HCT116 (cell line): Measurements from ENCODE around the gene CC2D2B. TPM values are rescaled to one million over a fixed set of nuclear protein-coding genes. Genes with fewer than 3 reads are reported as not detected.
A peak's percentile ranks its signal among the peaks of the same experiment; 100 is the strongest.

Experiments used
- ATAC-seq: fragments of 200-7000 bp; cut with Tn5 transposase; 2 replicates; pipeline ENCODE4 v1.9.1; 2020; ENCODE audit warnings: mild to moderate bottlenecking, moderate library complexity
- BruUV-seq: library from RNA; stranded (reverse); fragments of 400-500 nt; replicated peaks from 2 replicates; lab custom pipeline; 2021; lab: Mats Ljungman, UMichigan
- CTCF ChIA-PET: fragments of 300-600 bp; sonication (Branson Sonifier 250); formaldehyde crosslinking; loops from one replicate; lab custom pipeline; 2021; ENCODE audit warnings: antibody characterized with exemption; lab: Charles Lee
- POLR2A ChIA-PET: fragments of 300-600, 350-600 bp; sonication (Branson Sonifier 250); formaldehyde crosslinking; loops from one replicate; lab custom pipeline; 2021; ENCODE audit warnings: antibody characterized with exemption; lab: Charles Lee
- RAD21 ChIA-PET, 2 experiments: fragments of 300-600 bp; sonication (Branson Sonifier 250); formaldehyde crosslinking; loops; one replicate each; lab custom pipeline; 2023; ENCODE audit warnings: low total read pairs in 2 of 2; ENCODE audit not compliant: uncharacterized antibody in 2 of 2, unreplicated experiment in 2 of 2, low non-redundant PET in 1 of 2; lab: Charles Lee
- DNase-seq: peaks from one replicate; pipeline ENCODE4 v3.0.0-alpha.2; 2010; ENCODE audit warnings: low read depth, low spot score
- H2AFZ ChIP-seq: fragments of 200-600 bp; shearing (Covaris generic), sonication (generic); 2 replicates; pipeline ENCODE4 v1.6.1; 2017; ENCODE audit warnings: low read depth, mixed run types, mixed read lengths, antibody characterized with exemption, low read length; ENCODE audit not compliant: poor library complexity, severe bottlenecking
- H3K27ac ChIP-seq: 2 replicates; pipeline ENCODE4 v1.5.1; 2012; ENCODE audit warnings: low read depth, low read length
- H3K27me3 ChIP-seq: fragments of 200-600 bp; sonication (generic); 2 replicates; pipeline ENCODE4 v1.6.1; 2016; ENCODE audit warnings: mixed run types, low read length, mixed read lengths; ENCODE audit not compliant: insufficient read depth
- H3K36me3 ChIP-seq, 2 experiments: fragments of 200-500 bp in 1 of 2; fragments of 200-600 bp in 1 of 2; sonication (Bioruptor generic) in 1 of 2; sonication (generic) in 1 of 2; 2 replicates each; pipeline versions ENCODE4 v1.5.1 to v1.6.1; 2014 to 2016; ENCODE audit warnings: low read length in 2 of 2, inconsistent platforms in 1 of 2, mixed read lengths in 1 of 2, mixed run types in 1 of 2; ENCODE audit not compliant: insufficient read depth in 2 of 2, control insufficient read depth in 1 of 2
- H3K4me1 ChIP-seq, 2 experiments: fragments of 200-600 bp in 1 of 2; sonication (generic) in 1 of 2; 2 replicates each; pipeline versions ENCODE4 v1.5.1 to v1.6.1; 2012 to 2017; ENCODE audit warnings: low read length in 2 of 2, inconsistent platforms in 1 of 2, mild to moderate bottlenecking in 1 of 2, mixed read lengths in 1 of 2, mixed run types in 1 of 2, moderate library complexity in 1 of 2; ENCODE audit not compliant: insufficient read depth in 2 of 2, control insufficient read depth in 1 of 2
- H3K4me2 ChIP-seq: fragments of 200-600 bp; sonication (generic); 2 replicates; pipeline ENCODE4 v1.6.1; 2017; ENCODE audit warnings: mixed run types, low read length, mixed read lengths
- H3K4me3 ChIP-seq, 2 experiments: fragments of 200-600 bp in 1 of 2; sonication (generic) in 1 of 2; replicated peaks in 1 of 2; 2 replicates each; pipeline ENCODE4 v1.5.1; 2011 to 2016; ENCODE audit warnings: low read length in 2 of 2, control low read depth in 1 of 2, low read depth in 1 of 2, mild to moderate bottlenecking in 1 of 2, mixed read lengths in 1 of 2, mixed run types in 1 of 2
- H3K79me2 ChIP-seq: fragments of 200-600 bp; sonication (generic); 2 replicates; pipeline ENCODE4 v1.6.1; 2017; ENCODE audit warnings: mild to moderate bottlenecking, mixed run types, low read length, moderate library complexity, mixed read lengths; ENCODE audit not compliant: insufficient read depth
- H3K9ac ChIP-seq: fragments of 200-600 bp; sonication (generic); 2 replicates; pipeline ENCODE4 v1.6.1; 2016; ENCODE audit warnings: low read length, mixed read lengths
- H3K9me2 ChIP-seq: fragments of 200-600 bp; sonication (generic), shearing (Covaris generic); 2 replicates; pipeline ENCODE4 v1.6.1; 2017; ENCODE audit warnings: mixed run types, mild to moderate bottlenecking, moderate library complexity; ENCODE audit not compliant: insufficient read depth
- H3K9me3 ChIP-seq, 2 experiments: fragments of 200-500 bp in 1 of 2; fragments of 200-600 bp in 1 of 2; sonication (Bioruptor generic) in 1 of 2; sonication (generic) in 1 of 2; 2 replicates each; pipeline ENCODE4 v1.6.1; 2014 to 2017; ENCODE audit warnings: low read length in 2 of 2, mixed read lengths in 2 of 2, inconsistent platforms in 1 of 2, low read depth in 1 of 2, mild to moderate bottlenecking in 1 of 2, mixed run types in 1 of 2, moderate library complexity in 1 of 2; ENCODE audit not compliant: control insufficient read depth in 1 of 2, insufficient read depth in 1 of 2
- H4K20me1 ChIP-seq: fragments of 200-600 bp; sonication (generic), shearing (Covaris generic); 2 replicates; pipeline ENCODE4 v1.6.1; 2017; ENCODE audit warnings: mixed run types, mild to moderate bottlenecking, moderate library complexity; ENCODE audit not compliant: insufficient read depth
- CBX3 ChIP-seq: IDR thresholded peaks from 2 replicates; pipeline ENCODE4 v1.6.1; 2012; ENCODE audit warnings: low read depth
- EZH2 ChIP-seq: fragments of 200-600 bp; sonication (generic); IDR thresholded peaks from 2 replicates; pipeline ENCODE4 v1.6.1; 2017; ENCODE audit warnings: antibody characterized with exemption, mixed run types
- FOSL1 ChIP-seq: IDR thresholded peaks from 2 replicates; pipeline ENCODE4 v1.6.1; 2012; ENCODE audit warnings: low read depth
- JUND ChIP-seq: IDR thresholded peaks from 2 replicates; pipeline ENCODE4 v1.6.1; 2012
- POLR2A ChIP-seq: IDR thresholded peaks from 2 replicates; pipeline ENCODE4 v1.7.0; 2011; ENCODE audit warnings: borderline replicate concordance; ENCODE audit not compliant: insufficient read depth, insufficient read length; ENCODE audit errors: extremely low read depth
- POLR2AphosphoS5 ChIP-seq: IDR thresholded peaks from 2 replicates; pipeline ENCODE4 v1.6.1; 2011; ENCODE audit warnings: mild to moderate bottlenecking, low read depth, low read length, moderate library complexity
- RAD21 ChIP-seq: IDR thresholded peaks from 2 replicates; pipeline ENCODE4 v1.6.1; 2012; ENCODE audit warnings: low read depth, mild to moderate bottlenecking
- SRF ChIP-seq: IDR thresholded peaks from 2 replicates; pipeline ENCODE4 v1.6.1; 2012; ENCODE audit warnings: low read depth
- ZNF274 ChIP-seq: fragments of 200-500 bp; sonication (Bioruptor generic); IDR thresholded peaks from 2 replicates; pipeline ENCODE4 v1.6.1; 2014; ENCODE audit warnings: mild to moderate bottlenecking, low read depth, low read length, inconsistent platforms
- intact Hi-C: fragments of 100-400 bp; cut with micrococcal nuclease; formaldehyde crosslinking; loops from 2 replicates; pipeline ENCODE4 v1.10.0; 2022
- total RNA-seq: library from RNA; stranded (reverse); gene quantifications from one replicate; pipeline ENCODE4 v1.2.1, GENCODE V29; 2021; ENCODE audit not compliant: unreplicated experiment
- TF ChIP-seq, protein P1 (sequence below): IDR thresholded peaks from 2 replicates; pipeline ENCODE4 v1.6.1; 2011; ENCODE audit warnings: mild to moderate bottlenecking, low read length, moderate library complexity; ENCODE audit not compliant: insufficient replicate concordance; ENCODE audit errors: extremely low read depth
- TF ChIP-seq, protein P2 (sequence below): IDR thresholded peaks from 2 replicates; pipeline ENCODE4 v1.6.1; 2012

CC2D2B gene
- total RNA-seq, 1 experiment from 2014 or later: 0.20 TPM

DNA sequence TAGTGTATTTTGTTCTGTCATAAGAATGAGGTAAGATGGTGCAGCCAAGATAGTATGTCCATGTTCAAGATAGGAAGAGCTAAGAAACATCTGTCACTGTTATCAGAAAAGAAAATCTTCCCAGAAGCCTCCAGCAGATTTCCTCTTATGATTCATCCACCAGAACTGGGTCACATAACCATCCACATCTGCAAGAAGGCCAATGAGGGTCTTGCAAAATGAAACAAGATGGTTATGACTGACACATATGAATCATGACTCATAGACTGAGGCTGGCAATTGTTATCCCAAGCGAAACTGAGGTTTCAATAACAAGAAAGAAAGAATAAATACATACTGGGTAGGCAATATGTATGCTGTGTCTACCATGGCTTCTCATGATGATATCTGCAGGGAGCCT lies 165.9 kb downstream of the CC2D2B start:
- RAD21 ChIA-PET: no interaction called here
- H4K20me1 ChIP-seq: no peaks in the 10 kb centered on the region
- intact Hi-C loops: no loop called here
- no peaks in the 10 kb centered on the region for H3K79me2 ChIP-seq
- H3K4me3 ChIP-seq: no peak overlapping the region
- no TSS peak for BruUV-seq
- CTCF ChIA-PET: no interaction called here
- H3K9me2 ChIP-seq: no peaks in the 10 kb centered on the region
- POLR2A ChIA-PET: no interaction called here
- H3K27ac ChIP-seq: no peak overlapping the region
- DNase-seq: peak; percentile 3
- no peaks in the 10 kb centered on the region for H3K36me3 ChIP-seq
- peak overlapping the region; percentile 48; the same call in 1 of the 2 replicates for H3K4me2 ChIP-seq
- no peak overlapping the region for H3K9ac ChIP-seq
- H2AFZ ChIP-seq: no peak overlapping the region
- H3K4me1 ChIP-seq: peaks cover 4 to 30% of the 10 kb centered on the region in 2 experiments; a peak in 3 of 4 replicates
- H3K9me3 ChIP-seq: no peaks in the 10 kb centered on the region
- TF ChIP-seq POLR2A (no peak), FOSL1 (peak; percentile 36), JUND (no peak; the same call in 1 of the 2 replicates), CBX3 (no peak)
- ATAC-seq: peak; percentile 25; the same call in 1 of the 2 replicates
- H3K27me3 ChIP-seq: no peaks in the 10 kb centered on the region

DNA sequence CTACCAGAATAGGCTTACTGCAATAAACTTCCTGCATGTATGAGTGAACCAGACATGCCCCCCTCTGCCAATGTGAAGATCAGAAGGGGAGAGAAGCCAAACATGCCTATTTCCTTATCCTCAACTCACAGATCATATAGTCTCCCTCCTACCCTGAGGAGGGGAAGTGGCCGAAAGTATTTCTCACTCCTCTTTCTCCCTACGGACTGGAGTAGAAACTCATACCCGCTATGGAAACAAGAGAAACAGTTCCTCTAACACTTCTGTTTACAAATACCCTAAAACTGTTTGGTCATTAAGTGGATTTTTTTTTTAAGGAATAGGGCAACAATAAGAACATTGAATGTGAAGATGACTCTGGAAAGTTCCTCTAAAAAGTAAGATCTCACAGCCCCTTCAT lies 167.0 kb downstream of the CC2D2B start:
- no peak for ATAC-seq
- H3K9me3 ChIP-seq: no peaks in the 10 kb centered on the region
- ChIA-PET RAD21 (no interaction called here), CTCF (no interaction called here), POLR2A (no interaction called here)
- H3K27ac ChIP-seq: no peak overlapping the region
- intact Hi-C loops: no loop called here
- no peak overlapping the region for H3K4me3 ChIP-seq
- no peak overlapping the region for H3K4me2 ChIP-seq
- no peaks in the 10 kb centered on the region for H3K27me3 ChIP-seq
- BruUV-seq: no TSS peak
- no peak for DNase-seq
- no peak for TF ChIP-seq ZNF274
- no peak for TF ChIP-seq SRF
- no peak for TF ChIP-seq JUND
- TF ChIP-seq, protein P1, sequence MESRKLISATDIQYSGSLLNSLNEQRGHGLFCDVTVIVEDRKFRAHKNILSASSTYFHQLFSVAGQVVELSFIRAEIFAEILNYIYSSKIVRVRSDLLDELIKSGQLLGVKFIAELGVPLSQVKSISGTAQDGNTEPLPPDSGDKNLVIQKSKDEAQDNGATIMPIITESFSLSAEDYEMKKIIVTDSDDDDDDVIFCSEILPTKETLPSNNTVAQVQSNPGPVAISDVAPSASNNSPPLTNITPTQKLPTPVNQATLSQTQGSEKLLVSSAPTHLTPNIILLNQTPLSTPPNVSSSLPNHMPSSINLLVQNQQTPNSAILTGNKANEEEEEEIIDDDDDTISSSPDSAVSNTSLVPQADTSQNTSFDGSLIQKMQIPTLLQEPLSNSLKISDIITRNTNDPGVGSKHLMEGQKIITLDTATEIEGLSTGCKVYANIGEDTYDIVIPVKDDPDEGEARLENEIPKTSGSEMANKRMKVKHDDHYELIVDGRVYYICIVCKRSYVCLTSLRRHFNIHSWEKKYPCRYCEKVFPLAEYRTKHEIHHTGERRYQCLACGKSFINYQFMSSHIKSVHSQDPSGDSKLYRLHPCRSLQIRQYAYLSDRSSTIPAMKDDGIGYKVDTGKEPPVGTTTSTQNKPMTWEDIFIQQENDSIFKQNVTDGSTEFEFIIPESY: no peak
- TF ChIP-seq, protein P2, sequence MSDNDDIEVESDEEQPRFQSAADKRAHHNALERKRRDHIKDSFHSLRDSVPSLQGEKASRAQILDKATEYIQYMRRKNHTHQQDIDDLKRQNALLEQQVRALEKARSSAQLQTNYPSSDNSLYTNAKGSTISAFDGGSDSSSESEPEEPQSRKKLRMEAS: no peak
- TF ChIP-seq RAD21: no peak
- no peak for TF ChIP-seq POLR2AphosphoS5
- no peak for TF ChIP-seq EZH2
- no peaks in the 10 kb centered on the region for H4K20me1 ChIP-seq
- H2AFZ ChIP-seq: no peak overlapping the region
- no peak overlapping the region for H3K9ac ChIP-seq
- H3K79me2 ChIP-seq: no peaks in the 10 kb centered on the region
- peaks cover 4 to 30% of the 10 kb centered on the region in 2 experiments; a peak in 3 of 4 replicates for H3K4me1 ChIP-seq
- H3K9me2 ChIP-seq: no peaks in the 10 kb centered on the region
- H3K36me3 ChIP-seq: no peaks in the 10 kb centered on the region
